ENCODE measurements around the gene DMC1. TPM values are rescaled to one million over a fixed set of nuclear protein-coding genes. Genes with fewer than 3 reads are reported as not detected.

Gene DMC1
- total RNA-seq, 1 experiment from 2014 or later: 3.2 TPM

DNA sequence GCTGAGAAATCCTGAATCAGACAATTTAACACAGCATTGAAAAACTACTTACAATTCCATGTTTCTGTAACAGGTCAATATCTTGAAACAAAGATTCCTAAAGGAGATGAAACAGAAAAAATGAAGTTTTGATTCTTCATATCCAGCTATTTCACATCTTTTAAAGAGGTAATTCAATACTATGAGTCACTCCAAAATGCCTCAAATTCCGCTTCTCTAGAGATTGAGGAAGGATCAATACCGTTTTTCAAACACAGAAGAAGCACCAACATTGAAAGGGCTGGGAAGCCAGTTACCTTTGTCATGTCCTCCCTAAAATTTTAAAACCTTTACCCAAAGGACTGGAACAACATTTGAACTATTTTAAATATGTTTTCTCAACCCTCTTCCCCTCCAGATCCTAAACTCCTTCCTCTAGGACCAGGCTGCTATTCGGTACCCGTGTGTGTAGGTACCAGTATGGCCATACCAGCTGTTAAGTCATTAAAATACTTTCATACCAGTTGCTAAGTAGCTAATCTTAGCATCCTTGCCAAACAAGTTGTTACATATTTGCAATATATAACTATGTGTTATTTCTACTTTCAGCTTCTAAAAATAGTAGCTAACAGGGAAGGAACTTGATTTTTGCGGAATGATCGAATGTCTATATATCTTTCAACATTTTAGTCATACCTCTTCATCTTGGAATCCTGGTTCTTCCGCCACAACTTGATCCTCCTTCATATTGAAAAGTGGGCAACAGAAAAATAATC, 2.3 kb downstream of the DMC1 start:
- DNase-seq (ENCODE audit: low read depth, low spot score) (no peak), ATAC-seq (no peak)
- Histone ChIP-seq H3K4me1 (ENCODE audit: control insufficient read depth, insufficient read depth, low read length) (peaks cover 3% of the 10 kb centered on the region; the same call in 1 of the 2 replicates), H3K27me3 (ENCODE audit: control insufficient read depth, insufficient read depth, low read length) (no peaks in the 10 kb centered on the region), H3K4me3 (ENCODE audit: low read depth in 2 of 2, low read length in 2 of 2) (no peak overlapping the region), H3K9me3 (ENCODE audit: control insufficient read depth, insufficient read depth, low read depth, low read length) (no peaks in the 10 kb centered on the region), H3K27ac (ENCODE audit: low read length) (no peak overlapping the region), H3K36me3 (ENCODE audit: control insufficient read depth, insufficient read depth, low read length) (no peaks in the 10 kb centered on the region)
- ChIA-PET POLR2A (no interaction called here), CTCF (no interaction called here)
- TF ChIP-seq TCF7L2 (IDR thresholded peaks at IDR 0.05; ENCODE audit: low read depth, low read length) (no peak), POLR2AphosphoS5 (IDR thresholded peaks at IDR 0.05; ENCODE audit: low read depth, low read length) (no peak), SIN3A (IDR thresholded peaks at IDR 0.05; ENCODE audit: borderline replicate concordance, insufficient read depth, low read depth, low read length) (no peak)
- TF ChIP-seq, protein P1, sequence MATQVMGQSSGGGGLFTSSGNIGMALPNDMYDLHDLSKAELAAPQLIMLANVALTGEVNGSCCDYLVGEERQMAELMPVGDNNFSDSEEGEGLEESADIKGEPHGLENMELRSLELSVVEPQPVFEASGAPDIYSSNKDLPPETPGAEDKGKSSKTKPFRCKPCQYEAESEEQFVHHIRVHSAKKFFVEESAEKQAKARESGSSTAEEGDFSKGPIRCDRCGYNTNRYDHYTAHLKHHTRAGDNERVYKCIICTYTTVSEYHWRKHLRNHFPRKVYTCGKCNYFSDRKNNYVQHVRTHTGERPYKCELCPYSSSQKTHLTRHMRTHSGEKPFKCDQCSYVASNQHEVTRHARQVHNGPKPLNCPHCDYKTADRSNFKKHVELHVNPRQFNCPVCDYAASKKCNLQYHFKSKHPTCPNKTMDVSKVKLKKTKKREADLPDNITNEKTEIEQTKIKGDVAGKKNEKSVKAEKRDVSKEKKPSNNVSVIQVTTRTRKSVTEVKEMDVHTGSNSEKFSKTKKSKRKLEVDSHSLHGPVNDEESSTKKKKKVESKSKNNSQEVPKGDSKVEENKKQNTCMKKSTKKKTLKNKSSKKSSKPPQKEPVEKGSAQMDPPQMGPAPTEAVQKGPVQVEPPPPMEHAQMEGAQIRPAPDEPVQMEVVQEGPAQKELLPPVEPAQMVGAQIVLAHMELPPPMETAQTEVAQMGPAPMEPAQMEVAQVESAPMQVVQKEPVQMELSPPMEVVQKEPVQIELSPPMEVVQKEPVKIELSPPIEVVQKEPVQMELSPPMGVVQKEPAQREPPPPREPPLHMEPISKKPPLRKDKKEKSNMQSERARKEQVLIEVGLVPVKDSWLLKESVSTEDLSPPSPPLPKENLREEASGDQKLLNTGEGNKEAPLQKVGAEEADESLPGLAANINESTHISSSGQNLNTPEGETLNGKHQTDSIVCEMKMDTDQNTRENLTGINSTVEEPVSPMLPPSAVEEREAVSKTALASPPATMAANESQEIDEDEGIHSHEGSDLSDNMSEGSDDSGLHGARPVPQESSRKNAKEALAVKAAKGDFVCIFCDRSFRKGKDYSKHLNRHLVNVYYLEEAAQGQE (IDR thresholded peaks at IDR 0.05; ENCODE audit: insufficient read depth in 1 of 2, low read depth in 2 of 2, low read length in 1 of 2): no peak
- TF ChIP-seq, protein P2, sequence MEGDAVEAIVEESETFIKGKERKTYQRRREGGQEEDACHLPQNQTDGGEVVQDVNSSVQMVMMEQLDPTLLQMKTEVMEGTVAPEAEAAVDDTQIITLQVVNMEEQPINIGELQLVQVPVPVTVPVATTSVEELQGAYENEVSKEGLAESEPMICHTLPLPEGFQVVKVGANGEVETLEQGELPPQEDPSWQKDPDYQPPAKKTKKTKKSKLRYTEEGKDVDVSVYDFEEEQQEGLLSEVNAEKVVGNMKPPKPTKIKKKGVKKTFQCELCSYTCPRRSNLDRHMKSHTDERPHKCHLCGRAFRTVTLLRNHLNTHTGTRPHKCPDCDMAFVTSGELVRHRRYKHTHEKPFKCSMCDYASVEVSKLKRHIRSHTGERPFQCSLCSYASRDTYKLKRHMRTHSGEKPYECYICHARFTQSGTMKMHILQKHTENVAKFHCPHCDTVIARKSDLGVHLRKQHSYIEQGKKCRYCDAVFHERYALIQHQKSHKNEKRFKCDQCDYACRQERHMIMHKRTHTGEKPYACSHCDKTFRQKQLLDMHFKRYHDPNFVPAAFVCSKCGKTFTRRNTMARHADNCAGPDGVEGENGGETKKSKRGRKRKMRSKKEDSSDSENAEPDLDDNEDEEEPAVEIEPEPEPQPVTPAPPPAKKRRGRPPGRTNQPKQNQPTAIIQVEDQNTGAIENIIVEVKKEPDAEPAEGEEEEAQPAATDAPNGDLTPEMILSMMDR (IDR thresholded peaks at IDR 0.05): no peak
- intact Hi-C loops (cut with micrococcal nuclease; ENCODE audit: unreplicated experiment): no loop called here
- in situ Hi-C loops (cut with HindIII; ENCODE audit: low pct_unique_long_range_greater_than_20kb, low sequenced_read_pairs): no loop called here
- BruUV-seq (replicated peaks): no TSS peak

DNA sequence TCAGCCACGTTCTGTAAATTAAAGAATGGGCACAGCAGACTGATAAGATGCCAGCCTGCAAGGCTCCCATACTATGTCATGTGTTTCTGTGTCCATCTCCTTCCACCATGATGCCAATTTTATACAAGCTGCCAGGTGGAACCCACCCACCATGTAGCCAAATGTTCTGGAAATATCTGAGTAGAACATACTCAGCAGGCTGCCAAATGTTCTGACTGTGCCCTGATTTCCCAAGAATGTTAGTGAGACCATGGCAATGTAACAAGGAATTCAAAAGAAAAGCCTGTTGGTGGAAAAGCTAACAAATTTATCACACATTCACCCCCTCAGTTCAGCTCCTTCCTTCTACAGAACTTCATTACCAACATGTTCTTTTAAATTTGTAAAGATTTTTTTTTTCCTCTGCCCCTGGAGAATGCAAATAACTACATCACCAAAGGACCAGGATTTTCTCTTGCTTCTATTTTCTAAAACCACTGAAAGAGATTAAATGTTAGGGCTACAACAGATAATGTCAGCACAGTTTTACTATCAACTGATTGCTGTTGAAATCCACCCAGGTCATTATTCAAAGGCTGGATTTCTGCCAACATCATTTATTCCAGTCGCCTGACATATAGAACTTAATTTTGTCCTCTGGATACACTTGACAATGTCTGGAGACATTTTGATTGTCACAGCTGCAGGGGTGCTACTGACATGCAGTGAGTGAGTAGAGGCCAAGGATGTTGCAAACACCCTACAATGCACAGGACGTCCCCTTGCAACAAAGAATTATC, 3.1 kb downstream of the DMC1 start:
- no peaks in the 10 kb centered on the region for H3K36me3 ChIP-seq (ENCODE audit: control insufficient read depth, insufficient read depth, low read length)
- no peak for ATAC-seq
- ChIA-PET CTCF (interaction anchor here (0.6 kb wide), 1 partner anchor 153 kb away, joined by 3 read pairs; no protein-coding TSS in a partner anchor), POLR2A (interaction anchor here (0.7 kb wide), 1 partner anchor 380 kb away, joined by 3 read pairs; no protein-coding TSS in a partner anchor)
- DNase-seq (ENCODE audit: low read depth, low spot score): no peak
- BruUV-seq (replicated peaks): no TSS peak
- no peaks in the 10 kb centered on the region for H3K27me3 ChIP-seq (ENCODE audit: control insufficient read depth, insufficient read depth, low read length)
- TF ChIP-seq TCF7L2 (IDR thresholded peaks at IDR 0.05; ENCODE audit: low read depth, low read length) (no peak), POLR2AphosphoS5 (IDR thresholded peaks at IDR 0.05; ENCODE audit: low read depth, low read length) (no peak)
- TF ChIP-seq, protein P1 (IDR thresholded peaks at IDR 0.05; ENCODE audit: insufficient read depth in 1 of 2, low read depth in 2 of 2, low read length in 1 of 2): no peak
- TF ChIP-seq, protein P2 (IDR thresholded peaks at IDR 0.05): no peak
- no peak overlapping the region for H3K4me3 ChIP-seq (ENCODE audit: low read depth in 2 of 2, low read length in 2 of 2)
- peaks cover 3% of the 10 kb centered on the region; the same call in 1 of the 2 replicates for H3K4me1 ChIP-seq (ENCODE audit: control insufficient read depth, insufficient read depth, low read length)
- intact Hi-C loops (cut with micrococcal nuclease; ENCODE audit: unreplicated experiment): no loop called here
- H3K9me3 ChIP-seq (ENCODE audit: control insufficient read depth, insufficient read depth, low read depth, low read length): no peaks in the 10 kb centered on the region
- no peak overlapping the region for H3K27ac ChIP-seq (ENCODE audit: low read length)
- in situ Hi-C loops (cut with HindIII; ENCODE audit: low pct_unique_long_range_greater_than_20kb, low sequenced_read_pairs): no loop called here
